SU-DHL-6 (cell line): Measurements from ENCODE around the gene LCE3B.

Experiments used
- EZH2phosphoT487 ChIP-seq: fragments of 200-600 bp; sonication (generic), shearing (Covaris generic); conservative IDR thresholded peaks from 2 replicates; pipeline ENCODE4 v1.6.1; 2018; ENCODE audit warnings: mild to moderate bottlenecking, antibody characterized with exemption, low read length, moderate library complexity, mixed read lengths
- TF ChIP-seq, protein P1 (sequence below): fragments of 200-600 bp; sonication (generic); IDR thresholded peaks from one replicate; pipeline ENCODE4 v1.5.1; 2017; ENCODE audit warnings: antibody characterized with exemption, mild to moderate bottlenecking, low read length, moderate library complexity; ENCODE audit not compliant: insufficient read depth, poor library complexity, severe bottlenecking

DNA sequence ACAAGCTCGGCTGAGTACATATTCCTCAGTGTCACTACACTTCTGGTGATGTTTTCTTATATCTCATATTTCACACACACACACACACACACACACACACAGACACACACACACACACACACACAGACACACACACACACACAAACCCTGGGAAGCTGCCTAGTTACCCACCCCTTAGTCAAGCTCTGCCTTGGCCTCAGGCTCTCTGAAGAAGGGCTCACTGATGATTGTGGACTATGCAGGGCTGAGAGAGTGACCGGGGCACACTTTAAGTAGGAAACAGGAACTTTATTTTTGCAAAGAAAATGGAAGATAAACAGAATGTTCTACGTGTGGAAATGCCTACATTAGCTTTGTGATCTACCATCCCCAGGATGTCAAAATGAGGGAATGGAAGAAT lies 30.3 kb downstream of the LCE3B start:
- TF ChIP-seq, protein P1, sequence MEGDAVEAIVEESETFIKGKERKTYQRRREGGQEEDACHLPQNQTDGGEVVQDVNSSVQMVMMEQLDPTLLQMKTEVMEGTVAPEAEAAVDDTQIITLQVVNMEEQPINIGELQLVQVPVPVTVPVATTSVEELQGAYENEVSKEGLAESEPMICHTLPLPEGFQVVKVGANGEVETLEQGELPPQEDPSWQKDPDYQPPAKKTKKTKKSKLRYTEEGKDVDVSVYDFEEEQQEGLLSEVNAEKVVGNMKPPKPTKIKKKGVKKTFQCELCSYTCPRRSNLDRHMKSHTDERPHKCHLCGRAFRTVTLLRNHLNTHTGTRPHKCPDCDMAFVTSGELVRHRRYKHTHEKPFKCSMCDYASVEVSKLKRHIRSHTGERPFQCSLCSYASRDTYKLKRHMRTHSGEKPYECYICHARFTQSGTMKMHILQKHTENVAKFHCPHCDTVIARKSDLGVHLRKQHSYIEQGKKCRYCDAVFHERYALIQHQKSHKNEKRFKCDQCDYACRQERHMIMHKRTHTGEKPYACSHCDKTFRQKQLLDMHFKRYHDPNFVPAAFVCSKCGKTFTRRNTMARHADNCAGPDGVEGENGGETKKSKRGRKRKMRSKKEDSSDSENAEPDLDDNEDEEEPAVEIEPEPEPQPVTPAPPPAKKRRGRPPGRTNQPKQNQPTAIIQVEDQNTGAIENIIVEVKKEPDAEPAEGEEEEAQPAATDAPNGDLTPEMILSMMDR = no peak
- no peak for TF ChIP-seq EZH2phosphoT487
